Gastroesophageal sphincter (tissue), 4 donors: Measurements from ENCODE around the gene RBM4B. TPM values are rescaled to one million over a fixed set of nuclear protein-coding genes. Genes with fewer than 3 reads are reported as not detected.

Experiments used
- ATAC-seq: fragments of 150-250 bp; one replicate; pipeline ENCODE4 v1.9.1; 2016; ENCODE audit warnings: mild to moderate bottlenecking, moderate library complexity
- H3K27ac ChIP-seq, 4 donors: fragments of 200-600 bp; sonication (generic) in 3 of 4; 1 replicate in 3 of 4; 2 replicates in 1 of 4; pipeline ENCODE4 v1.5.1; 2016 to 2019
- H3K27me3 ChIP-seq: fragments of 200-600 bp; sonication (generic); one replicate; pipeline ENCODE4 v1.5.1; 2019
- H3K36me3 ChIP-seq, 2 donors: fragments of 200-600 bp; sonication (generic); one replicate each; pipeline ENCODE4 v1.5.1; 2019; ENCODE audit warnings: control low read depth in 1 of 2
- H3K4me1 ChIP-seq, 3 donors: fragments of 200-600 bp; sonication (generic); 1 replicate in 2 of 3; 2 replicates in 1 of 3; pipeline ENCODE4 v1.5.1; 2016 to 2019; ENCODE audit warnings: control low read depth in 2 of 3
- H3K4me3 ChIP-seq, 2 donors: fragments of 200-600 bp; sonication (generic); one replicate each; pipeline ENCODE4 v1.5.1; 2019; ENCODE audit warnings: mild to moderate bottlenecking in 1 of 2, moderate library complexity in 1 of 2
- H3K9me3 ChIP-seq, 3 donors: fragments of 200-600 bp; sonication (generic); one replicate each; pipeline ENCODE4 v1.5.1; 2017 to 2019; ENCODE audit warnings: control low read depth in 2 of 3
- EP300 ChIP-seq: sonication (generic); formaldehyde crosslinking; IDR thresholded peaks from one replicate; pipeline ENCODE4 v1.6.1; 2017; ENCODE audit warnings: antibody characterized with exemption, mild to moderate bottlenecking
- POLR2A ChIP-seq, 2 donors: fragments of 450-650 bp; IDR thresholded peaks; one replicate each; pipeline ENCODE4 v1.6.1; 2017; ENCODE audit warnings: antibody characterized with exemption in 2 of 2, mild to moderate bottlenecking in 2 of 2, moderate library complexity in 1 of 2
- POLR2AphosphoS5 ChIP-seq: sonication (generic); formaldehyde crosslinking; IDR thresholded peaks from one replicate; pipeline ENCODE4 v1.6.1; 2017; ENCODE audit warnings: antibody characterized with exemption
- WGBS, 2 donors: methylation state at CpG; one replicate each; pipeline ENCODE4 v1.1.5; 2018; ENCODE audit warnings: low coverage in 1 of 2; 5-methylcytosine and 5-hydroxymethylcytosine counted together
- total RNA-seq, 4 donors: library from RNA; depleted of rRNA; stranded (reverse); fragments of >200 nt; gene quantifications; one replicate each; pipeline ENCODE4 v1.1.0, GENCODE V29; 2016
- TF ChIP-seq, protein P1 (sequence below), 4 experiments: fragments of 200-600 bp in 2 of 4; fragments of 450-650 bp in 2 of 4; sonication (generic) in 1 of 4; IDR thresholded peaks; one replicate each; pipeline ENCODE4 v1.5.1; 2017 to 2019; ENCODE audit warnings: antibody characterized with exemption in 4 of 4, mild to moderate bottlenecking in 2 of 4, moderate library complexity in 2 of 4

RBM4B gene
- total RNA-seq, 4 donors from 2014 or later = 10.7 to 28.2 (median 12.3) TPM

DNA sequence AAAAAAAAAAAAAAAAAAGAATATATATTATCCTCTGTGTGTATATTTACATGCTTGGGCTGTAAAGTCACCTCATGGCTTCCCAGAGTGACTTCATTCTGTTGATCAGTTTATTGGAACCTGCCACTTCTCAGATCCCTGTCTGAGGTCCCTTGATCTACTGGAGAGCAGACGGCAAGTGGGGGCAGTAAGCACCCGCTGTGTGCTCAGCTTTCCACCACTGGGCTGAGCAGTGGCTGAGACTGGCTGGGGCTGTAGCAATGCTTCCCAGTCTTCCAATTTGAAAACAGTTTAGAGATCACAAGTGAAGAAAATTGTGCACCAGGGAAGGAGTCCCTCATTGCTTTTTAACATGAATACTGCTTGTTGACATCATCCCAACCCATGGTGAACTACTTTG is 6.9 kb upstream of the RBM4B start:
- no peak overlapping the region for H3K4me3 ChIP-seq
- H3K27me3 ChIP-seq = no peaks in the 10 kb centered on the region
- TF ChIP-seq, protein P1, sequence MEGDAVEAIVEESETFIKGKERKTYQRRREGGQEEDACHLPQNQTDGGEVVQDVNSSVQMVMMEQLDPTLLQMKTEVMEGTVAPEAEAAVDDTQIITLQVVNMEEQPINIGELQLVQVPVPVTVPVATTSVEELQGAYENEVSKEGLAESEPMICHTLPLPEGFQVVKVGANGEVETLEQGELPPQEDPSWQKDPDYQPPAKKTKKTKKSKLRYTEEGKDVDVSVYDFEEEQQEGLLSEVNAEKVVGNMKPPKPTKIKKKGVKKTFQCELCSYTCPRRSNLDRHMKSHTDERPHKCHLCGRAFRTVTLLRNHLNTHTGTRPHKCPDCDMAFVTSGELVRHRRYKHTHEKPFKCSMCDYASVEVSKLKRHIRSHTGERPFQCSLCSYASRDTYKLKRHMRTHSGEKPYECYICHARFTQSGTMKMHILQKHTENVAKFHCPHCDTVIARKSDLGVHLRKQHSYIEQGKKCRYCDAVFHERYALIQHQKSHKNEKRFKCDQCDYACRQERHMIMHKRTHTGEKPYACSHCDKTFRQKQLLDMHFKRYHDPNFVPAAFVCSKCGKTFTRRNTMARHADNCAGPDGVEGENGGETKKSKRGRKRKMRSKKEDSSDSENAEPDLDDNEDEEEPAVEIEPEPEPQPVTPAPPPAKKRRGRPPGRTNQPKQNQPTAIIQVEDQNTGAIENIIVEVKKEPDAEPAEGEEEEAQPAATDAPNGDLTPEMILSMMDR (IDR thresholded peaks at IDR 0.05) = no peak
- H3K4me1 ChIP-seq = no peaks in the 10 kb centered on the region
- no peaks in the 10 kb centered on the region for H3K9me3 ChIP-seq
- ATAC-seq = no peak
- H3K36me3 ChIP-seq = no peaks in the 10 kb centered on the region
- no peak overlapping the region for H3K27ac ChIP-seq
- WGBS, 2 donors = 100% methylated on average over 2 of the region's 2 CpGs

DNA sequence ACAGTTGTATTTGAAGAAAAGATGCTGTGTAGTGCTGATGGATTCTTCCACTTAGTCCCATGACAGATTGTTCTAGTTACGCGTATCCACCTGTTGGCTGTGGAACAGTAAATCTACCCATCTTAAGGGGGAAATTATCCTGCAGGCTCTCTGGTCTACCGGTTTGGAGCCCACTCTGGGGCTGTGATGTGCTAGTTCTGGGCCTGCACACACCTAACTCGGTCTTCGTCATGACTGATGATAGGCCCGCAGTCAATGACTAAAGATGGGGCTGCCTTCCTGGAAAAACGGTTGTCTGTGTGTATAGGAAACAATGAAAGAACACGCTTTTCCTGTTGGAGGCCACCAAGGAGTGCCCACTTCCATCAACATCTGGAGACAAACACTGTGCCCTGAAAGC is 6.2 kb upstream of the RBM4B start:
- WGBS, 2 donors = 94% methylated on average over 3 of the region's 8 CpGs; no CpG with 5 or more reads in 1 of the 2 donors
- ATAC-seq = no peak

DNA sequence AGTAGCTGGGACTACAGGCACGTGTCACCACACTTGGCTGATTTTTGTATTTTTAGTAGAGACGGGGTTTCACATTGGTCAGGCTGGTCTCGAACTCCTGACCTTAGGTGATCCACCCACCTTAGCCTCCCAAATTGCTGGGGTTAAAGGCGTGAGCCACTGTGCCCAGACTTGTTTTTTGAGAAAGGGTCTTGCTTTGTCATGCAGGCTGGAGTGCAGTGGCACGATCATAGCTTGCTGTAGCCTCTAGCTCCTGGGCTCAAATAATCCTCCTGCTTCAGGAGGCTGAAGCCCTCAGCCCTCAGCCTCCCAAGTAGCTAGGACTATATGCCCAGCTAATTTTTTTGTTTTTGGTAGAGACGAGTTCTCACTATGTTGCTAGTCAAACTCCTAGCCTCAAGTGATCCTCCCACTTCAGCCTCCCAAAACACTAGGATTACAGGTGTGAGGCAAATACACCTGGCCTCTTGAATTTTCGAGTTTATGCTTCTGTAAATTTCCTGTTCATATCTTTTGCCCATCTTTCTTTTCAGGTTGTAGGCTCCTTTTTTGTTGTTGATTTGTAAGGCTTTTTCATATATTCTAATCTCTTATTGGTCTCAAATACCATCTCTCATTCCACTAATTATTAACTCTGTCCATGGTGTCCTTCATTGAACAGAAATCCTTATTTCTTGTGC is 3.4 kb upstream of the RBM4B start:
- TF ChIP-seq, protein P1 (IDR thresholded peaks at IDR 0.05) = no peak
- no peak for TF ChIP-seq EP300
- TF ChIP-seq POLR2A (IDR thresholded peaks at IDR 0.05) = no peak
- TF ChIP-seq POLR2AphosphoS5 = no peak
- Histone ChIP-seq H3K27ac (no peak overlapping the region), H3K9me3 (no peaks in the 10 kb centered on the region), H3K36me3 (no peaks in the 10 kb centered on the region), H3K4me1 (peaks cover 0 to 22% (median 5%) of the 10 kb centered on the region in 3 donors), H3K4me3 (no peak overlapping the region), H3K27me3 (no peaks in the 10 kb centered on the region)
- no peak for ATAC-seq
- 72 to 95% methylated on average over 2 of the region's 7 CpGs for WGBS, 2 donors

More for the DNA sequence above, 6.2 kb upstream of the RBM4B start:
- no peaks in the 10 kb centered on the region for H3K27me3 ChIP-seq
- no peaks in the 10 kb centered on the region for H3K9me3 ChIP-seq
- H3K36me3 ChIP-seq = no peaks in the 10 kb centered on the region
- TF ChIP-seq, protein P1 (IDR thresholded peaks at IDR 0.05) = no peak
- TF ChIP-seq EP300 (no peak), POLR2AphosphoS5 (no peak), POLR2A (IDR thresholded peaks at IDR 0.05) (no peak)
- H3K4me1 ChIP-seq = peaks cover 0 to 2% (median 0%) of the 10 kb centered on the region in 3 donors
- H3K27ac ChIP-seq = no peak overlapping the region
- no peak overlapping the region for H3K4me3 ChIP-seq

DNA sequence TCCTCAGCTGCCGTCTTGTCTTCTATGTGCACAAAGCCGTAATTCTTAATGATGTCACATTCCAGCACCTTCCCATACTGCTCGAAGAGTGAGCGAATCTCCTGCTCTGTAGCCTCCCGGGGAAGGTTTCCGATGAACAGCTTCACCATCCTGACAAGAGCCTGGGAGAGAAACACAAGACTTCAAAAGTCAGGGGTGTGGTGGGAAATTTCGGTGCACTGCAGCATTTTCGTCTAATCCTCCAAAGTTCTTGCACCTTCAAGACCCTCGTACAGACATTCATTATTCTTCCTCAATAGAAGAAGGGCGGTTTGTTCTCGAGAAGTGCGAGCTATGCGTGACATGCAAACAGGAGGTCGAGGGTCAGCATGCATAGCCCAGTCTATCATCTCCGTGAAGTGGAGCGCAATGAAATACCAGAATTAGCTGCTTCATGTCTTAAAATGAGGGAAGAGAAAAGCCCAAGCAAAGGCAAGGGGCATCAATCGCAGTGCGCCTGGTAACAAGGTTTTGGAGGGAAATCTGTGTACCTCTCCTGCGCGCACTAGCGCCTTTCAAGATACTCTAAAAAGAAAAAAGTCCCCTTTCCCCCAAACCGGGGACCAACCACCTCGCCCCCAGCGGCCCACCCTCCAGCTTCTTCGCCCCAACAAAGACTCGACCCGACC is 622 bp downstream of the RBM4B start:
- no peak for TF ChIP-seq POLR2A (IDR thresholded peaks at IDR 0.05)
- TF ChIP-seq, protein P1 (IDR thresholded peaks at IDR 0.05) = no peak
- no peak for TF ChIP-seq EP300
- TF ChIP-seq POLR2AphosphoS5 = no peak
- Histone ChIP-seq H3K4me1 (peaks cover 0 to 62% (median 9%) of the 10 kb centered on the region in 3 donors), H3K4me3 (peak overlapping the region; percentile 71 to 84), H3K9me3 (no peaks in the 10 kb centered on the region), H3K27ac (peak overlapping the region; percentile 94 to 97 (median 96)), H3K36me3 (no peaks in the 10 kb centered on the region), H3K27me3 (no peaks in the 10 kb centered on the region)
- ATAC-seq = no peak
- WGBS, 2 donors = 0 to 2% methylated on average over 11 to 15 of the region's 27 CpGs
